Mesenchymal stem cell (in vitro differentiated cells and primary cell): ENCODE measurements around the gene ACTA2.
A peak's percentile ranks its signal among the peaks of the same experiment; 100 is the strongest.

Source experiments
- DNase-seq: peaks from one replicate; pipeline ENCODE4 v3.0.0-alpha.2; 2013
- H2AFZ ChIP-seq: one replicate; pipeline ENCODE4 v1.6.1; 2013; ENCODE audit warnings: low read depth, mild to moderate bottlenecking, control low read depth, inconsistent platforms, low read length, moderate library complexity
- H2AK5ac ChIP-seq: 2 replicates; pipeline ENCODE4 v1.6.1; 2013; ENCODE audit warnings: low read length, moderate library complexity, mild to moderate bottlenecking, inconsistent platforms; ENCODE audit not compliant: severe bottlenecking
- H2BK120ac ChIP-seq: one replicate; pipeline ENCODE4 v1.6.1; 2013; ENCODE audit warnings: low read depth, mild to moderate bottlenecking, inconsistent platforms, low read length, moderate library complexity
- H2BK12ac ChIP-seq, 2 experiments: one replicate each; pipeline ENCODE4 v1.6.1; 2013; ENCODE audit warnings: inconsistent platforms in 2 of 2, low read length in 2 of 2, mild to moderate bottlenecking in 2 of 2, moderate library complexity in 2 of 2, control low read depth in 1 of 2
- H2BK15ac ChIP-seq: one replicate; pipeline ENCODE4 v1.6.1; 2013; ENCODE audit warnings: mild to moderate bottlenecking, low read depth, inconsistent platforms; ENCODE audit not compliant: poor library complexity, severe bottlenecking
- H2BK5ac ChIP-seq: 2 replicates; pipeline ENCODE4 v1.6.1; 2013; ENCODE audit warnings: low read depth, mild to moderate bottlenecking, low read length, control low read depth, inconsistent platforms; ENCODE audit not compliant: poor library complexity, severe bottlenecking
- H3K14ac ChIP-seq, 2 experiments: one replicate each; pipeline ENCODE4 v1.6.1; 2013; ENCODE audit warnings: inconsistent platforms in 2 of 2, low read length in 2 of 2, control low read depth in 1 of 2, mild to moderate bottlenecking in 1 of 2, moderate library complexity in 1 of 2
- H3K18ac ChIP-seq, 2 experiments: one replicate each; pipeline ENCODE4 v1.6.1; 2013; ENCODE audit warnings: inconsistent platforms in 2 of 2, low read length in 2 of 2, control low read depth in 1 of 2, low read depth in 1 of 2, mild to moderate bottlenecking in 1 of 2
- H3K23ac ChIP-seq, 2 experiments: one replicate each; pipeline ENCODE4 v1.6.1; 2013; ENCODE audit warnings: inconsistent platforms in 2 of 2, low read length in 2 of 2, mild to moderate bottlenecking in 2 of 2, moderate library complexity in 2 of 2, control low read depth in 1 of 2
- H3K27ac ChIP-seq: 2 replicates; pipeline ENCODE4 v1.5.1; 2013; ENCODE audit warnings: mild to moderate bottlenecking, moderate library complexity, low read length, control low read depth, inconsistent platforms; ENCODE audit not compliant: poor library complexity, severe bottlenecking
- H3K27me3 ChIP-seq, 2 experiments: 2 replicates each; pipeline versions ENCODE4 v1.6.1 to v1.7.0; 2013; ENCODE audit warnings: low read length in 2 of 2, mild to moderate bottlenecking in 2 of 2, moderate library complexity in 2 of 2, control low read depth in 1 of 2, inconsistent platforms in 1 of 2; ENCODE audit not compliant: control insufficient read depth in 1 of 2, insufficient read depth in 1 of 2
- H3K36me3 ChIP-seq, 2 experiments: 2 replicates each; pipeline versions ENCODE4 v1.6.1 to v1.7.0; 2013; ENCODE audit warnings: low read length in 2 of 2, control low read depth in 1 of 2, inconsistent platforms in 1 of 2, low read depth in 1 of 2, mild to moderate bottlenecking in 1 of 2; ENCODE audit not compliant: insufficient read depth in 2 of 2, control insufficient read depth in 1 of 2
- H3K4ac ChIP-seq, 2 experiments: one replicate each; pipeline ENCODE4 v1.6.1; 2013; ENCODE audit warnings: inconsistent platforms in 2 of 2, low read length in 2 of 2, mild to moderate bottlenecking in 2 of 2, moderate library complexity in 2 of 2, control low read depth in 1 of 2, low read depth in 1 of 2
- H3K4me1 ChIP-seq: 2 replicates; pipeline ENCODE4 v1.6.1; 2013; ENCODE audit warnings: low read depth, low read length, control low read depth; ENCODE audit not compliant: control insufficient read depth, insufficient read depth
- H3K4me2 ChIP-seq: 2 replicates; pipeline ENCODE4 v1.6.1; 2013; ENCODE audit warnings: low read length, mild to moderate bottlenecking, inconsistent platforms; ENCODE audit not compliant: poor library complexity, severe bottlenecking
- H3K4me3 ChIP-seq, 2 experiments: 2 replicates each; pipeline versions ENCODE4 v1.5.1 to v1.7.0; 2013; ENCODE audit warnings: low read length in 2 of 2, mild to moderate bottlenecking in 2 of 2, control low read depth in 1 of 2, low read depth in 1 of 2; ENCODE audit not compliant: insufficient read depth in 1 of 2
- H3K79me1 ChIP-seq: replicated peaks from 2 replicates; pipeline ENCODE4 v1.6.1; 2013; ENCODE audit warnings: mild to moderate bottlenecking, control low read depth, low read length, inconsistent platforms; ENCODE audit not compliant: poor library complexity, severe bottlenecking
- H3K9ac ChIP-seq: 2 replicates; pipeline ENCODE4 v1.7.0; 2013; ENCODE audit warnings: mild to moderate bottlenecking, low read length, moderate library complexity
- H3K9me3 ChIP-seq: 2 replicates; pipeline ENCODE4 v1.7.0; 2013; ENCODE audit warnings: mild to moderate bottlenecking, low read length; ENCODE audit not compliant: control insufficient read depth
- H4K8ac ChIP-seq: one replicate; pipeline ENCODE4 v1.6.1; 2013; ENCODE audit warnings: inconsistent platforms, mild to moderate bottlenecking, low read length, moderate library complexity
- H4K91ac ChIP-seq: one replicate; pipeline ENCODE4 v1.6.1; 2013; ENCODE audit warnings: mild to moderate bottlenecking, low read length, inconsistent platforms
- WGBS: methylation state at CpG from one replicate; pipeline ENCODE4 v1.1.7; 2013; ENCODE audit warnings: mixed read lengths; 5-methylcytosine and 5-hydroxymethylcytosine counted together

ACTA2 gene

DNA sequence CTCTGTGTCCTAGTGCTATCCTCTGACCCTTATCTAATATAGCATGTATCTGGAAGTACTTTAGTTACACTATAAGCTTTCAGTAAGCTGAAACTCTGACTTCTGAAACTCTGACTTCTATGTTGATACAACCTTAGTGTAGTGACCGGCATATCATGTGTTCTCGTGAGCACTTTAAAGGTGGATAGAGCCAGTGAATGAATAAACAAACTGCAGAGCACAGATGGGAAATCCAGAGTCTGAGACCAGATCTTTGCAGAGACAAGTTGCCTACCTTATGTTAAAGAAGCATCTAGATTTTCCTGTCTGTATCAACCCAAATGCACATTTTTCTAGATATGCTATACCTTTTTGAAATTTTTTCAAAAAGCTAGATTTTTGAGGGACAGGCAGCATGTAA, 3.5 kb downstream of the ACTA2 start:
- Histone ChIP-seq H3K18ac (peak overlapping the region in 1 of 2 experiments; percentile 72), H4K8ac (no peak overlapping the region), H3K23ac (no peak overlapping the region), H3K27me3 (no peaks in the 10 kb centered on the region), H3K14ac (no peak overlapping the region), H2BK5ac (no peak overlapping the region), H3K4me3 (no peak overlapping the region), H2AK5ac (no peak overlapping the region), H3K9ac (peak overlapping the region; percentile 89), H3K36me3 (peaks cover 0 to 26% of the 10 kb centered on the region in 2 experiments), H3K9me3 (no peaks in the 10 kb centered on the region), H4K91ac (no peak overlapping the region), H3K4me1 (peaks cover 6% of the 10 kb centered on the region), H3K27ac (no peak overlapping the region), H3K4me2 (no peak overlapping the region), H2AFZ (no peak overlapping the region), H2BK15ac (no peak overlapping the region), H3K79me1 (peaks cover 2% of the 10 kb centered on the region), H3K4ac (peak overlapping the region in 1 of 2 experiments; percentile 62), H2BK12ac (peak overlapping the region in 1 of 2 experiments; percentile 86), H2BK120ac (no peak overlapping the region)
- DNase-seq: no peak
- WGBS: 73% methylated on average over 2 of the region's 2 CpGs

DNA sequence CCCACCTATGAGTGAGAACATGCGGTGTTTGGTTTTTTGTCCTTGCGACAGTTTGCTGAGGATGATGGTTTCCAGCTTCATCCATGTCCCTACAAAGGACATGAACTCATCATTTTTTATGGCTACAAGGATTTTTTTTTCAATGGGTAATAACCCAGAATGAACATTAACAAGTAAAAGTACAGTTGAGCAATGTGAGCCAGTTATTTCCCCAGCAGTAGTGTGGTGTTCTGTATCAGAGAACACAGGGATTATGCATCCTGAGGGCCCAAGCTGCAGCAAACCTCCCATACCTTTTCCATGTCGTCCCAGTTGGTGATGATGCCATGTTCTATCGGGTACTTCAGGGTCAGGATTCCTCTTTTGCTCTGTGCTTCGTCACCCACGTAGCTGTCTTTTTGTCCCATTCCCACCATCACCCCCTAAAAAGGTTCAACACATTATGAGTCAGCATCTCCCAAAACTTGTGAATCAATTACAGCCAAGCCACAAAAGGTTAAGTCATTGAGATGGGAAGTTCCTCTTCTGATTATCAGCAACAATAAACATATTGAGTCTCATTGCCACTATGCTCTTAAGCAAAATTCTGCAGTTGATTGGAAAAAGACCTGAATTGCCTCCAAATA, 5.5 kb downstream of the ACTA2 start:
- H2AFZ ChIP-seq: no peak overlapping the region
- no peak overlapping the region for H2BK120ac ChIP-seq
- no peak overlapping the region for H3K4ac ChIP-seq
- H3K36me3 ChIP-seq: peaks cover 9 to 46% of the 10 kb centered on the region in 2 experiments
- peaks cover 2% of the 10 kb centered on the region for H3K79me1 ChIP-seq
- H3K27ac ChIP-seq: no peak overlapping the region
- H3K27me3 ChIP-seq: no peaks in the 10 kb centered on the region
- no peak overlapping the region for H4K8ac ChIP-seq
- H2AK5ac ChIP-seq: no peak overlapping the region
- H3K4me3 ChIP-seq: no peak overlapping the region
- no peak for DNase-seq
- H3K4me1 ChIP-seq: peaks cover 4% of the 10 kb centered on the region
- H2BK5ac ChIP-seq: no peak overlapping the region
- no peaks in the 10 kb centered on the region for H3K9me3 ChIP-seq
- H2BK12ac ChIP-seq: no peak overlapping the region
- H3K4me2 ChIP-seq: no peak overlapping the region
- H3K9ac ChIP-seq: no peak overlapping the region
- H2BK15ac ChIP-seq: no peak overlapping the region
- H3K14ac ChIP-seq: no peak overlapping the region
- WGBS: 82% methylated on average over 4 of the region's 6 CpGs
- H3K18ac ChIP-seq: no peak overlapping the region
- no peak overlapping the region for H4K91ac ChIP-seq
- no peak overlapping the region for H3K23ac ChIP-seq

DNA sequence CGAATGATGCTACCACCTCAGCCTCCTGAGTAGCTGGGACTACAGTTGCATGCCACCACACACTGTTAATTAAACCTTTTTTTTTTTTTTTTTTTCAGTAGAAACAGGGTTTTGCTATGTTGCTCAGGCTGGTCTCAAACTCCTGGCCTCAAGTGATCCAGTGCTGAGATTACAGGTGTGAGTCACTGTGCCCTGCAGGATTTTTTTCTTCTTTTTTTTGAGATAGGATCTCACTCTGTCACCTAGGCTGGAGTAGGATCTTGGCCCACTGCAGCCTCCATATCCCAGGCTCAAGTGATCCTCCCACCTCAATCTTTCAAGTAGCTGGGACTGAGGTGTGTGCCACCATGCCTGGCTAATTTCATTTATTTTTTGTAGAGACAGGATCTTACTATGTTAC, 6.4 kb downstream of the ACTA2 start:
- Histone ChIP-seq H4K91ac (no peak overlapping the region), H2AFZ (no peak overlapping the region), H3K18ac (no peak overlapping the region), H3K79me1 (peaks cover 2% of the 10 kb centered on the region), H3K27me3 (no peaks in the 10 kb centered on the region), H3K4me3 (no peak overlapping the region), H2BK5ac (no peak overlapping the region), H2BK120ac (no peak overlapping the region), H3K36me3 (peaks cover 15 to 55% of the 10 kb centered on the region in 2 experiments), H3K4ac (no peak overlapping the region), H3K9me3 (no peaks in the 10 kb centered on the region), H2BK12ac (no peak overlapping the region), H2AK5ac (no peak overlapping the region), H3K14ac (no peak overlapping the region), H3K23ac (no peak overlapping the region), H3K27ac (no peak overlapping the region), H3K9ac (no peak overlapping the region), H2BK15ac (no peak overlapping the region), H3K4me1 (peaks cover 2% of the 10 kb centered on the region), H3K4me2 (no peak overlapping the region), H4K8ac (no peak overlapping the region)
- WGBS: 100% methylated on average over 1 of the region's 1 CpG
- DNase-seq: no peak

DNA sequence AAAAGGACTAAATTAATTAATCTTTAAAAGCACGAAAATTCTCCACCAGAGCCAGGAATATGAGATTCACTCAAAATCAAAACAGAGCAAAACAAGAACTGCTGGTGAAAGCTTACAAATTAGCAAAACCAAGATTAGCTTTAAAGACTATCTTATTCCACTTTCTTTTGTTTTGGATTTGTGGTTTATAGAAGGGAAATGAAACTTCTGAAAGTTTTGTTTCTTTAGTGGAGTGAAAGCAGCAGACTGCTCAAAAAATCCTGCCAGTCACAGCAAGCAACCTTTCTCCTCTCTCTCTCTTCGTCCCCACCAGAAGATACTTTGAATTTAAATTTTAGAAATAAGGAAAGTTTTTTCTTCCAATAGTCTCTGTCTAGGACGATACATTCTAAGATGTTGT, 7.8 kb downstream of the ACTA2 start:
- no peak overlapping the region for H3K23ac ChIP-seq
- peaks cover 19 to 68% of the 10 kb centered on the region in 2 experiments for H3K36me3 ChIP-seq
- H3K4ac ChIP-seq: no peak overlapping the region
- no peak overlapping the region for H3K4me3 ChIP-seq
- no peak overlapping the region for H2BK15ac ChIP-seq
- no peak overlapping the region for H2BK120ac ChIP-seq
- H3K18ac ChIP-seq: no peak overlapping the region
- H3K4me2 ChIP-seq: no peak overlapping the region
- no peak overlapping the region for H3K14ac ChIP-seq
- H3K9me3 ChIP-seq: no peaks in the 10 kb centered on the region
- H2AK5ac ChIP-seq: no peak overlapping the region
- DNase-seq: no peak
- WGBS: 94% methylated on average over 1 of the region's 3 CpGs
- H3K9ac ChIP-seq: no peak overlapping the region
- H4K8ac ChIP-seq: no peak overlapping the region
- no peak overlapping the region for H2BK12ac ChIP-seq
- no peak overlapping the region for H2AFZ ChIP-seq
- no peaks in the 10 kb centered on the region for H3K27me3 ChIP-seq
- no peak overlapping the region for H2BK5ac ChIP-seq
- H3K4me1 ChIP-seq: no peaks in the 10 kb centered on the region
- H4K91ac ChIP-seq: no peak overlapping the region
- no peak overlapping the region for H3K27ac ChIP-seq
- H3K79me1 ChIP-seq: peaks cover 2% of the 10 kb centered on the region
